ENCODE data around the gene PDZD7. TPM values are rescaled to one million over a fixed set of nuclear protein-coding genes. Genes with fewer than 3 reads are reported as not detected.

The PDZD7 gene
- total and polyA plus RNA-seq, 4 donors, result 0.09 to 1.3 (median 0.55) TPM

DNA sequence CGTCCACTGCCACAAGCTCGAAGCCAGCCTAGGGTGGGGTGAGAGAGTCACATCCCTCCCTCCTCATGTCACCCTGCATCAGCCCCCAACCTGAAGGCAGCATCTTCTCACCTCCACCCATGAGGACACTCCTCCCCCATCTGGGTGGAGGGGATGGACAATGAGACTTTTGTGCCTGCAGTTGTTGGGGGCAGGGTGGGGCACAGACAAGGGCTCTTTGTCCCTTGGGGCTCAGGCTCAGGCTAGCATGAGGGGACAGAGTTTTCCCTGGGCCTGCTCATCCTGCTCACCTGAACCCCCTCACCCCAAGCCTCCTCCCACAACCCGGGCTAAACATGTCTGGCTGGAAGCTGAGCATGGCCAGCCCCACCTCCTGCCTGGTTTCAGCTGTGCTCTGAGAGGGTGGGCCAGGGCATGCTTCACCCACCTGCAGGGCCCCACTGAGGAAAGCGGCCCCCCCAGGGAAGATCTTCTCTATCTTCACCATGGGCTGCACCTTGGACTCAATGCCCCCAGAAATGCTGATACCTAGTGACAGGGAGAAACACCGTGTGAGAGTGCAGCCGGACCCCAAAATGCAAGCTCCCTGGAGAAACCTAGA lies 22.0 kb downstream of the PDZD7 start:
- Histone ChIP-seq H3K27me3 (ENCODE audit: control insufficient read depth in 3 of 3, insufficient read depth in 3 of 3, low read length in 2 of 3) (no peaks in the 10 kb centered on the region), H3K9ac (ENCODE audit: insufficient read depth in 1 of 2, low read length in 2 of 2) (no peak overlapping the region), H3K4me1 (ENCODE audit: control insufficient read depth in 5 of 5, insufficient read depth in 5 of 5, low read length in 5 of 5) (peaks cover 0 to 39% (median 13%) of the 10 kb centered on the region in 5 donors), H3K9me3 (ENCODE audit: control insufficient read depth in 4 of 4, insufficient read depth in 3 of 4, low read length in 3 of 4) (no peaks in the 10 kb centered on the region), H3K36me3 (ENCODE audit: control insufficient read depth in 4 of 4, insufficient read depth in 4 of 4, low read length in 4 of 4) (peaks cover 0 to 21% (median 20%) of the 10 kb centered on the region in 4 donors), H3K4me3 (no peak overlapping the region), H3K27ac (ENCODE audit: low read depth in 1 of 2, low read length in 1 of 2) (no peak overlapping the region)
- DNase-seq, result no peak
- WGBS, 2 donors, result 79 to 98% methylated on average over 6 of the region's 6 CpGs
- TF ChIP-seq CTCF (IDR thresholded peaks at IDR 0.05; ENCODE audit: control extremely low read depth, extremely low read depth), result no peak
- no peak for ATAC-seq (ENCODE audit: insufficient read depth, low FRiP score)

DNA sequence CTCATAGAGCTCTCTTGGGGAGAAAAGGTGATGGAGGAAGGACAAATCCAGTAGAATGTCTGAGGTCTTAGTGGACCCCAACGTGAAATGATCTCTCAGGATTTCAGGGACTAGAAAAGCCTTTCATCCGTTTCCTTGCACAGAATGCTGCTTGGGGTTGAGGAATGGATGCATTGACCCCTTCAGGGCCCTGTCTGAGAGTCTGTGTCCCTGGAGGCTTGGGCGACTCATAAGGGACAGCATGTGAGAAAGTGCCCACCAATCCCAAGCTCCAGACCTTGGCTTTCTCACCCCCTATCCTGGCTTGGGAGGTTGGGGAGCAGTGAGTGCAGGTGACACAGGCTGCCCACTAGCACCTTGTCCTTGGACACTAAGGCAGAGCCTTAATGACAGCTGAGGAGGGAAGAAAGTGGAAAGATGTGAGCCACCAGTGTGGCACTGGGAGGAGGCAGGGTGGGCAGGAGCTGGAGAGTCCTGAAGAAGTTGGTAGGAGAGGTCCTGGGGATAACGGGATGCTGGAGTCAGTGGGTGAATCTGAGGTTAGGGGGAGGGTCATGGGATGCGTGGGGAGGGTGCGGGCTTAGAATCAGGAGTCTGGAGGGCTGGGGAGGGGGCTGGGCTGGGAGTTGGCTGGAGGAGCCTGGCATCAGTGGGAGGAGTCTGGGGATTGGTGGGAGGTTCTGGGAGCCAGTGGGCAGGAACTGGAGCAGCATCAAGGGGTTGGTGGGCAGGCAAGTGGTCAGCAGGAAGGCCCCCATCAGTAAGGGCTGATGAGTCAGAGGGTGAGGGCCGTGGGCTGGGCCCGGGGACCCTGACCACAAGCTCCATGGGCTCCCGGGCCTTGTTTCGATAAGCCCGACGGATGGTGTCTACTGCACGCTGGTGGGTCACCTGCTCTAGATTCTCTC lies 22.8 kb downstream of the PDZD7 start:
- Histone ChIP-seq H3K27ac (ENCODE audit: low read depth in 1 of 2, low read length in 1 of 2) (peak overlapping the region in 1 of 2 donors; percentile 64), H3K4me1 (ENCODE audit: control insufficient read depth in 5 of 5, insufficient read depth in 5 of 5, low read length in 5 of 5) (peaks cover 0 to 39% (median 13%) of the 10 kb centered on the region in 5 donors), H3K4me3 (no peak overlapping the region), H3K27me3 (ENCODE audit: control insufficient read depth in 3 of 3, insufficient read depth in 3 of 3, low read length in 2 of 3) (no peaks in the 10 kb centered on the region), H3K9me3 (ENCODE audit: control insufficient read depth in 4 of 4, insufficient read depth in 3 of 4, low read length in 3 of 4) (no peaks in the 10 kb centered on the region), H3K9ac (ENCODE audit: insufficient read depth in 1 of 2, low read length in 2 of 2) (peak overlapping the region in 1 of 2 donors; percentile 1), H3K36me3 (ENCODE audit: control insufficient read depth in 4 of 4, insufficient read depth in 4 of 4, low read length in 4 of 4) (peaks cover 0 to 29% (median 27%) of the 10 kb centered on the region in 4 donors)
- no peak for DNase-seq
- no peak for TF ChIP-seq CTCF (IDR thresholded peaks at IDR 0.05; ENCODE audit: control extremely low read depth, extremely low read depth)
- no peak for ATAC-seq (ENCODE audit: insufficient read depth, low FRiP score)
- 73 to 81% methylated on average over 12 to 13 of the region's 13 CpGs for WGBS, 2 donors

GRCh38 chr10:101007099-101007711 lies 23.7 kb downstream of the PDZD7 start:
- H3K4me1 ChIP-seq (ENCODE audit: control insufficient read depth in 5 of 5, insufficient read depth in 5 of 5, low read length in 5 of 5), result peaks cover 0 to 37% (median 13%) of the 10 kb centered on the region in 5 donors
- 62 to 68% methylated on average over 11 of the region's 11 CpGs for WGBS, 2 donors
- peak overlapping the region in 1 of 2 donors; percentile 13 for H3K9ac ChIP-seq (ENCODE audit: insufficient read depth in 1 of 2, low read length in 2 of 2)
- no peak overlapping the region for H3K4me3 ChIP-seq
- peak overlapping the region in 1 of 2 donors; percentile 35 for H3K27ac ChIP-seq (ENCODE audit: low read depth in 1 of 2, low read length in 1 of 2)
- H3K27me3 ChIP-seq (ENCODE audit: control insufficient read depth in 3 of 3, insufficient read depth in 3 of 3, low read length in 2 of 3), result no peaks in the 10 kb centered on the region
- H3K36me3 ChIP-seq (ENCODE audit: control insufficient read depth in 4 of 4, insufficient read depth in 4 of 4, low read length in 4 of 4), result peaks cover 0 to 37% (median 31%) of the 10 kb centered on the region in 4 donors
- no peak for TF ChIP-seq CTCF (IDR thresholded peaks at IDR 0.05; ENCODE audit: control extremely low read depth, extremely low read depth)
- DNase-seq, result peak; percentile 89 to 91 (median 91)
- no peaks in the 10 kb centered on the region for H3K9me3 ChIP-seq (ENCODE audit: control insufficient read depth in 4 of 4, insufficient read depth in 3 of 4, low read length in 3 of 4)
- no peak for ATAC-seq (ENCODE audit: insufficient read depth, low FRiP score)

Measured in lung (tissue), 12 donors.